ENCODE results near the gene PROSER2. TPM values are rescaled to one million over a fixed set of nuclear protein-coding genes. Genes with fewer than 3 reads are reported as not detected.

Gene PROSER2
- total and polyA plus RNA-seq, 9 of the 15 experiments (the other 6 are each of a cell fraction or from before 2014, with no cell fraction given) = 0.62 to 14.8 (median 2.9) TPM

- no peak for TF ChIP-seq HMGN3 (IDR thresholded peaks at IDR 0.05; ENCODE audit: borderline replicate concordance, extremely low read depth, insufficient read length, low read depth, low read length)
- no peak for TF ChIP-seq ZNF561 (CRISPR knock-in tag; conservative IDR thresholded peaks at IDR 0.05)
- no peak for TF ChIP-seq ZBED1 (IDR thresholded peaks at IDR 0.05)
- 0 out of 2 replicates have a peak, but pooled peaks have one; percentile 35 for TF ChIP-seq LEF1 (IDR thresholded peaks at IDR 0.05)
- TF ChIP-seq EP400 (IDR thresholded peaks at IDR 0.05) = peak; percentile 77
- 0 out of 2 replicates have a peak, but pooled peaks have one; percentile 44 for TF ChIP-seq LCOR (CRISPR knock-in tag; IDR thresholded peaks at IDR 0.05)
- TF ChIP-seq FOXJ3 (CRISPR knock-in tag; IDR thresholded peaks at IDR 0.05) = no peak
- TF ChIP-seq ZNF444 (CRISPR knock-in tag; IDR thresholded peaks at IDR 0.05) = no peak
- TF ChIP-seq SRF (CRISPR knock-in tag; IDR thresholded peaks at IDR 0.05) = peak in 1 of 2 experiments; percentile 55; a peak in 1 of 4 replicates
- TF ChIP-seq ZKSCAN1 (IDR thresholded peaks at IDR 0.05; ENCODE audit: low read depth, low read length) = no peak; the same call in 1 of the 2 replicates
- TF ChIP-seq POLR3A (IDR thresholded peaks at IDR 0.05; ENCODE audit: borderline replicate concordance, extremely low read depth, insufficient read depth, insufficient read length) = no peak
- no peak for TF ChIP-seq HDGF (IDR thresholded peaks at IDR 0.05)
- TF ChIP-seq ZNF134 (CRISPR knock-in tag; conservative IDR thresholded peaks at IDR 0.05) = no peak
- TF ChIP-seq GMEB1 (CRISPR knock-in tag; IDR thresholded peaks at IDR 0.05) = no peak
- no peak for TF ChIP-seq NR2C1 (IDR thresholded peaks at IDR 0.05)
- TF ChIP-seq NR2C1 (tag; IDR thresholded peaks at IDR 0.05) = no peak
- TF ChIP-seq CBX2 (IDR thresholded peaks at IDR 0.05; ENCODE audit: insufficient read depth, low read length, poor library complexity, severe bottlenecking) = no peak
- TF ChIP-seq ILF3 (IDR thresholded peaks at IDR 0.05; ENCODE audit: borderline replicate concordance) = no peak
- TF ChIP-seq CBFB (CRISPR knock-in tag; IDR thresholded peaks at IDR 0.05) = no peak
- TF ChIP-seq CEBPZ (IDR thresholded peaks at IDR 0.05; ENCODE audit: borderline replicate concordance, low read depth, low read length) = no peak
- no peak for TF ChIP-seq ZNF239 (CRISPR knock-in tag; IDR thresholded peaks at IDR 0.05)
- TF ChIP-seq TBL1XR1 (IDR thresholded peaks at IDR 0.05; ENCODE audit: low read length in 2 of 2) = peak in 1 of 2 experiments; percentile 44; a peak in 1 of 4 replicates
- no peak; the same call in 1 of the 2 replicates for TF ChIP-seq XRCC5 (IDR thresholded peaks at IDR 0.05; ENCODE audit: low read depth, low read length)
These were observed 51.7 kb downstream of the PROSER2 start (continued) for GRCh38 chr10:11874568-11875493.
